PC-3 (cell line): ENCODE data around the gene NKX1-1.

Experiments used
- EZH2 ChIP-seq: fragments of 300-600 bp; sonication (generic); IDR thresholded peaks from one replicate; pipeline ENCODE4 v1.6.1; 2017; ENCODE audit warnings: antibody characterized with exemption, mild to moderate bottlenecking, low read length; ENCODE audit not compliant: unreplicated experiment
- EZH2phosphoT487 ChIP-seq: fragments of 300-600 bp; sonication (generic); IDR thresholded peaks from 2 replicates; pipeline ENCODE4 v1.6.1; 2018; ENCODE audit warnings: mild to moderate bottlenecking, antibody characterized with exemption, low read length, borderline replicate concordance
- TF ChIP-seq, protein P1 (sequence below): fragments of 300-600 bp; sonication (generic); conservative IDR thresholded peaks from 2 replicates; pipeline ENCODE4 v1.5.1; 2017; ENCODE audit warnings: antibody characterized with exemption, low read depth, mild to moderate bottlenecking, low read length

DNA sequence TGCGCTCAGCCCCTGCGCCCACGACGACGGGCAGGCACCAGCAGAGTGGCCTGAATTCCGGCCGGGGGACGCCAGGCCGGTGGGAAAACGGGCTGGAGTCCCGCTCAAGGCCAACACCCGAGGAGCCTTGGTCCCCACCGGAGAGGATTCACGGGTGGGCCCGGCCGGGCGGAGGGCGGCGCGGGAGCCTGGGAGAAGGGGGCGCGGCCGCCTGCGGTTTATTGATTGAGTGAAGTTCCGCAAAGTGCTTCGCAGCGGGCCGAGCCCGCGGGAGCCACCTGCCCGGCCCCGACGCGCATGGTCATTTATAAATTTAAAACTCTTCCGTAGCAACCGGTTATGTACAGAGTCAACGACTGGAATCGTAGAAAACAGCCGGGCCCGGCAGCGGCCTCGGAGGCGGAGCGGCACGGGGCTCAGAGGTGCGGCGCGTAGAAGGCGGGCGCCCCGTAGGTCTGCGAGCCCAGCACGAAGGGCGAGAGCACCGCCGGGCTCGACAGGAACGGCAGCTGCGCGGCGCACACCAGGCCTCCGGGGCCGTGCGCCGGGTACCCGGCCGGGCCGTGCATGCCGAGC is 3.6 kb downstream of the NKX1-1 start:
- TF ChIP-seq, protein P1, sequence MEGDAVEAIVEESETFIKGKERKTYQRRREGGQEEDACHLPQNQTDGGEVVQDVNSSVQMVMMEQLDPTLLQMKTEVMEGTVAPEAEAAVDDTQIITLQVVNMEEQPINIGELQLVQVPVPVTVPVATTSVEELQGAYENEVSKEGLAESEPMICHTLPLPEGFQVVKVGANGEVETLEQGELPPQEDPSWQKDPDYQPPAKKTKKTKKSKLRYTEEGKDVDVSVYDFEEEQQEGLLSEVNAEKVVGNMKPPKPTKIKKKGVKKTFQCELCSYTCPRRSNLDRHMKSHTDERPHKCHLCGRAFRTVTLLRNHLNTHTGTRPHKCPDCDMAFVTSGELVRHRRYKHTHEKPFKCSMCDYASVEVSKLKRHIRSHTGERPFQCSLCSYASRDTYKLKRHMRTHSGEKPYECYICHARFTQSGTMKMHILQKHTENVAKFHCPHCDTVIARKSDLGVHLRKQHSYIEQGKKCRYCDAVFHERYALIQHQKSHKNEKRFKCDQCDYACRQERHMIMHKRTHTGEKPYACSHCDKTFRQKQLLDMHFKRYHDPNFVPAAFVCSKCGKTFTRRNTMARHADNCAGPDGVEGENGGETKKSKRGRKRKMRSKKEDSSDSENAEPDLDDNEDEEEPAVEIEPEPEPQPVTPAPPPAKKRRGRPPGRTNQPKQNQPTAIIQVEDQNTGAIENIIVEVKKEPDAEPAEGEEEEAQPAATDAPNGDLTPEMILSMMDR = no peak
- TF ChIP-seq EZH2 = peak; percentile 58
- peak; percentile 38; the same call in 1 of the 2 replicates for TF ChIP-seq EZH2phosphoT487
